Kidney epithelial cell (primary cell): ENCODE measurements around the gene OST4. TPM values are rescaled to one million over a fixed set of nuclear protein-coding genes. Genes with fewer than 3 reads are reported as not detected.

Experiments used
- DNase-seq: peaks from one replicate; pipeline ENCODE4 v3.0.0-alpha.2; 2010; ENCODE audit warnings: low read depth
- H3K27me3 ChIP-seq: 2 replicates; pipeline ENCODE4 v1.6.0; 2011; ENCODE audit warnings: low read length; ENCODE audit not compliant: control insufficient read depth, insufficient read depth
- H3K36me3 ChIP-seq: 2 replicates; pipeline ENCODE4 v1.5.1; 2011; ENCODE audit warnings: low read length; ENCODE audit not compliant: control insufficient read depth, insufficient read depth
- H3K4me3 ChIP-seq: 2 replicates; pipeline ENCODE4 v1.5.1; 2011; ENCODE audit warnings: low read depth, mild to moderate bottlenecking, control low read depth, low read length
- total RNA-seq: library from RNA; depleted of rRNA; stranded (reverse); fragments of >200 nt; gene quantifications from 2 replicates; pipeline ENCODE4 v1.2.3, GENCODE V29; 2015
- TF ChIP-seq, protein P1 (sequence below): IDR thresholded peaks from 2 replicates; pipeline ENCODE4 v1.5.1; 2011; ENCODE audit warnings: mild to moderate bottlenecking, moderate library complexity, low read length, control low read depth, inconsistent platforms; ENCODE audit not compliant: insufficient read depth, poor library complexity, severe bottlenecking

The OST4 gene
- total RNA-seq, 1 donor from 2014 or later: 237 TPM

DNA sequence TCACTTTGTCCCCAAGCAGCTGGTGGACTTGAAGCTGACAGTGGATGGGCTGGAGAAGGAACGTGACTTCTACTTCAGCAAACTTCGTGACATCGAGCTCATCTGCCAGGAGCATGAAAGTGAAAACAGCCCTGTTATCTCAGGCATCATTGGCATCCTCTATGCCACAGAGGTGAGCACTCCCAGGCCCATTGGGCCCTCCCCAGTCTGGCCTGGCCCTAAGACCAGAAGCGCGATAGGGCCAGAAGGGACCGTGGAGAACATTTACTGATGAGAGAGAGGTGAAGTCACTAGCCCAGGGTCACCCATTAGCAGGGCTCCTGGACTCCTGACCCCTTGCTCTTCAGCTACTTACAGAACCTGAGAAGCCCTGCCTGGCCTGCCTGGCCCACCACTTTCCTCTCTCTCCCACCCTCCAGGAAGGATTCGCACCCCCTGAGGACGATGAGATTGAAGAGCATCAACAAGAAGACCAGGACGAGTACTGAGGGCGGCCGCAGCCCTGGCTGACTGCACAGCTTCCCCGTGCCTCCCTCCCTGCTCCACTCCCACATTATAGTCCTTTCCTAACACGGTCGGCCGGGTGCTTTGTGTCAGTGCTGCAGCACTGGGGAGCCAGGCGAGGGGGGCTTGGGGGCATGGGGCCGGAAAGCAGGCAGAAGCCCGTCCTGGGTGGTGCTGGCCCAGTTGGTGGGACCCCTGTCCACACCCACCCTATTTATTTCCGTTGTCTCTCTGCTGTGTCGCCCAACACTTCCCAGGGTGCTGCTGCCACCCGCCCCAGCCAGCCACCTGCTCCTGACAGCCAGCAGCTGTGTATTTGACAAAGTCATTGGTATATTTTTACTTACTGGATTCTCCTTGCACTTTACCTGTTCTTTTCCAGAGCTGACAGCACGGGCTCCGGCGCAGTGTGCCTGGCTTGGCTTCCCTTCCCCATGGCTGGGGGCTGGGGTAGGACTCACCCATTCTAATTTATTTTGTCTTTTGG is 45.3 kb downstream of the OST4 start:
- DNase-seq: no peak
- no peak overlapping the region for H3K4me3 ChIP-seq
- no peaks in the 10 kb centered on the region for H3K27me3 ChIP-seq
- H3K36me3 ChIP-seq: no peaks in the 10 kb centered on the region
- TF ChIP-seq, protein P1, sequence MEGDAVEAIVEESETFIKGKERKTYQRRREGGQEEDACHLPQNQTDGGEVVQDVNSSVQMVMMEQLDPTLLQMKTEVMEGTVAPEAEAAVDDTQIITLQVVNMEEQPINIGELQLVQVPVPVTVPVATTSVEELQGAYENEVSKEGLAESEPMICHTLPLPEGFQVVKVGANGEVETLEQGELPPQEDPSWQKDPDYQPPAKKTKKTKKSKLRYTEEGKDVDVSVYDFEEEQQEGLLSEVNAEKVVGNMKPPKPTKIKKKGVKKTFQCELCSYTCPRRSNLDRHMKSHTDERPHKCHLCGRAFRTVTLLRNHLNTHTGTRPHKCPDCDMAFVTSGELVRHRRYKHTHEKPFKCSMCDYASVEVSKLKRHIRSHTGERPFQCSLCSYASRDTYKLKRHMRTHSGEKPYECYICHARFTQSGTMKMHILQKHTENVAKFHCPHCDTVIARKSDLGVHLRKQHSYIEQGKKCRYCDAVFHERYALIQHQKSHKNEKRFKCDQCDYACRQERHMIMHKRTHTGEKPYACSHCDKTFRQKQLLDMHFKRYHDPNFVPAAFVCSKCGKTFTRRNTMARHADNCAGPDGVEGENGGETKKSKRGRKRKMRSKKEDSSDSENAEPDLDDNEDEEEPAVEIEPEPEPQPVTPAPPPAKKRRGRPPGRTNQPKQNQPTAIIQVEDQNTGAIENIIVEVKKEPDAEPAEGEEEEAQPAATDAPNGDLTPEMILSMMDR: no peak

DNA sequence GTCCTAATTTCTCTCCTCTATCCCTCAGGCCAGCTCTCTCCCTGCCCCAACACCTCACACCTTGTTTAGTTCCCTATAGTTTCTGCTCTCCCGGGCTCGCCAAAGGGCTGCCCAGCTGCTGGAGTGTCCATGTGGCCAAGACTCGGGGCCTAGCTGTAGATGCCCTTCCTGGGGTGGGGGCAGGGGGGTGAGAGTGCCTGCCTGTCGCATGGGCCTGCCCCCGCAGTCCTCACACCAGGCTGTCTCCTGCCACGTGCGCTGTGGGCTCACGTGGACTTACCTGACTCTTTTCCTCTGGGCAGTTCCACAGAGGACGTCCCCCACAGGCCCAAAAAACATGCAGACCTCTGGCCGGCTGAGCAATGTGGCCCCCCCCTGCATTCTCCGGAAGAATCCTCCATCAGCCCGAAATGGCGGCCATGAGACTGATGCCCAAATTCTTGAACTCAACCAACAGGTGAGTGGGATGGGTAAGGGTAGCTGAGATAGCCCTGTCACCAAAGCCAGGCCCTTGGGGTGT is 46.1 kb downstream of the OST4 start:
- Histone ChIP-seq H3K4me3 (no peak overlapping the region), H3K36me3 (no peaks in the 10 kb centered on the region), H3K27me3 (no peaks in the 10 kb centered on the region)
- TF ChIP-seq, protein P1: no peak
- no peak for DNase-seq

DNA sequence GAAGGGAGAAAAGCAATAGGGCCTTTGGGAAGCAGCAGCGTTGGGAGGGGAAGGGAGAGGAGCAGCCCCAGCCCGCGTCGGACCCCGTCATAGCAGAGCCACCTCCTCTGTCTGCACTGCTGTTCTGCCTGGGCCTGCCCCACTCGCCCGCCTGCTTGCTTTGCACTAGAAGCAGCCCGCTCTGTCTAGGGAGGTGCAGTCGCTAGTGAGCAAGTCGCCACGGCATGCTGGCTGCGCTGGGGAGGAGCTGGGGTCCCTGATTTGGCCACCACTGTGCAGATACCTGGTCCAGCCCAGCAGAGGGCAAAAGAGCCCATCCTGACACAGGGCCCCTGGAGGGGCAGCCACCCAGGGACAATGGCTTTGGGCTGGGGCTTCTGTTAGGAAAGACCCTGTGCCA is 46.6 kb downstream of the OST4 start:
- H3K27me3 ChIP-seq: no peaks in the 10 kb centered on the region
- H3K36me3 ChIP-seq: no peaks in the 10 kb centered on the region
- TF ChIP-seq, protein P1: no peak
- no peak overlapping the region for H3K4me3 ChIP-seq
- DNase-seq: no peak

DNA sequence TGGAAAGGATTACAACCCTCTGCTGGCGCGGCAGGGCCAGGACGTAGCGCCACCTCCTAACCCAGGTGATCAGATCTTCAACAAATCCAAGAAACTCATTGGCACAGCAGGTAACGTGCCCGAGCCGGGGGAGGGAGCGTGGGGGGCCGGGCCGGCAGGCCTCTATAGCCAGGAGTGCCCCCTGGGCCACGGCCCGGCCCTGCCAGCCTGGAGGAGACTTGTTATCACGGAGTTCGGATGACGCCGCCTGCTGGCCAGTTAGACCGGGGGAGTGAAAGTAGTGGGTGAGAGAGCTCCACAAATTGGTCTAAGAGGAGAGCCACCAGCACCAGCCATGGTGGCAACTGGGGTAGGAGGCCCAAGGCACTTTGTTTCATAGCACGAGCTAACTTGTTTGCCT is 47.3 kb downstream of the OST4 start:
- DNase-seq: no peak
- no peaks in the 10 kb centered on the region for H3K27me3 ChIP-seq

DNA sequence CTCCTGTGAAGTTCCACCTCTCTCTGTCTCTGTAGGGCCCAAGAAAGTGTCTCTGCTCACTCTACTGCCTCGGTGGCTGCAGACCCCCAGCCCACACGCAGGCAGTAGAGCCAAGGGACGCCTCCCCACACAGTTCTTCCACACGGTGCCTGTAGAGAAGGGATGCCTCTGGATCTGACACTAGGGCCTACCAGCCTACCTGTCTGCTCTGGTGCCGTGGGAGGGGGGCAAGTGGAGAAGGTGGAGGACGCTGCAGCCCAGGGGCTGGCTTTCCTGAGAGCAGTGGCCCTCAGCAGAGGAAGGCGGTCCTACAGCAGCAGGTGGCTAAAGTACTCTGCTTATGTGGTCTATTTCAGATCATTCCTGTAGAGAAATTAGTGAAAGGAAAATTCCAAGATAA is 47.7 kb downstream of the OST4 start:
- Histone ChIP-seq H3K36me3 (no peaks in the 10 kb centered on the region), H3K4me3 (no peak overlapping the region), H3K27me3 (no peaks in the 10 kb centered on the region)
- TF ChIP-seq, protein P1: no peak
- DNase-seq: no peak

More for the DNA sequence above, 47.3 kb downstream of the OST4 start:
- TF ChIP-seq, protein P1: peak; percentile 3
- Histone ChIP-seq H3K36me3 (no peaks in the 10 kb centered on the region), H3K4me3 (no peak overlapping the region)
